Adipocyte (in vitro differentiated cells): ENCODE data around the gene STK17B.

ENCODE experiments used
- DNase-seq: peaks from one replicate; pipeline ENCODE4 v3.0.0-alpha.2; 2015; ENCODE audit warnings: low read depth
- H3K27me3 ChIP-seq: replicated peaks from 2 replicates; pipeline ENCODE4 v1.7.0; 2013; ENCODE audit warnings: mild to moderate bottlenecking, low read length, moderate library complexity; ENCODE audit not compliant: control insufficient read depth, insufficient read depth
- H3K36me3 ChIP-seq: 2 replicates; pipeline ENCODE4 v1.7.0; 2013; ENCODE audit warnings: low read length, mild to moderate bottlenecking, moderate library complexity; ENCODE audit not compliant: control insufficient read depth, insufficient read depth, severe bottlenecking
- H3K4me1 ChIP-seq: 2 replicates; pipeline ENCODE4 v1.7.0; 2013; ENCODE audit warnings: mild to moderate bottlenecking, low read length, moderate library complexity; ENCODE audit not compliant: control insufficient read depth, insufficient read depth
- H3K4me3 ChIP-seq: 2 replicates; pipeline ENCODE4 v1.7.0; 2013; ENCODE audit warnings: mild to moderate bottlenecking, low read length, moderate library complexity
- H3K9ac ChIP-seq: 2 replicates; pipeline ENCODE4 v1.7.0; 2013; ENCODE audit warnings: mild to moderate bottlenecking, low read length, moderate library complexity
- H3K9me3 ChIP-seq: 2 replicates; pipeline ENCODE4 v1.7.0; 2013; ENCODE audit warnings: mild to moderate bottlenecking, low read length, moderate library complexity; ENCODE audit not compliant: control insufficient read depth

Gene STK17B

GRCh38 chr2:196155575-196155974, 15.8 kb downstream of the STK17B start:
- H3K4me3 ChIP-seq: no peak overlapping the region
- no peaks in the 10 kb centered on the region for H3K27me3 ChIP-seq
- no peak for DNase-seq
- peaks cover 15% of the 10 kb centered on the region for H3K4me1 ChIP-seq
- no peak overlapping the region for H3K9ac ChIP-seq
- peaks cover 88% of the 10 kb centered on the region for H3K36me3 ChIP-seq
- H3K9me3 ChIP-seq: no peaks in the 10 kb centered on the region

GRCh38 chr2:196153480-196153879, 17.9 kb downstream of the STK17B start:
- H3K27me3 ChIP-seq: no peaks in the 10 kb centered on the region
- H3K4me3 ChIP-seq: no peak overlapping the region
- no peaks in the 10 kb centered on the region for H3K4me1 ChIP-seq
- no peak for DNase-seq
- H3K36me3 ChIP-seq: peaks cover 94% of the 10 kb centered on the region
- H3K9me3 ChIP-seq: no peaks in the 10 kb centered on the region
- H3K9ac ChIP-seq: no peak overlapping the region

- H3K9me3 ChIP-seq: no peaks in the 10 kb centered on the region
- H3K36me3 ChIP-seq: peaks cover 97% of the 10 kb centered on the region
- peaks cover under 1% of the 10 kb centered on the region for H3K4me1 ChIP-seq
- no peak for DNase-seq
- no peak overlapping the region for H3K9ac ChIP-seq
- no peaks in the 10 kb centered on the region for H3K27me3 ChIP-seq
- no peak overlapping the region for H3K4me3 ChIP-seq
These were observed 21.4 kb downstream of the STK17B start for GRCh38 chr2:196149948-196150347.

GRCh38 chr2:196148736-196149135, 22.6 kb downstream of the STK17B start:
- Histone ChIP-seq H3K4me1 (peaks cover 5% of the 10 kb centered on the region), H3K36me3 (peaks cover 94% of the 10 kb centered on the region), H3K9ac (no peak overlapping the region), H3K9me3 (no peaks in the 10 kb centered on the region), H3K27me3 (no peaks in the 10 kb centered on the region), H3K4me3 (no peak overlapping the region)
- no peak for DNase-seq

GRCh38 chr2:196145256-196145655, 26.1 kb downstream of the STK17B start:
- Histone ChIP-seq H3K4me1 (peaks cover 20% of the 10 kb centered on the region), H3K9me3 (no peaks in the 10 kb centered on the region), H3K27me3 (no peaks in the 10 kb centered on the region), H3K36me3 (peaks cover 88% of the 10 kb centered on the region), H3K4me3 (no peak overlapping the region), H3K9ac (no peak overlapping the region)
- no peak for DNase-seq

GRCh38 chr2:196144513-196145126, 26.8 kb downstream of the STK17B start:
- no peak overlapping the region for H3K9ac ChIP-seq
- peaks cover 20% of the 10 kb centered on the region for H3K4me1 ChIP-seq
- no peak for DNase-seq
- H3K4me3 ChIP-seq: no peak overlapping the region
- H3K36me3 ChIP-seq: peaks cover 88% of the 10 kb centered on the region
- no peaks in the 10 kb centered on the region for H3K27me3 ChIP-seq
- no peaks in the 10 kb centered on the region for H3K9me3 ChIP-seq

GRCh38 chr2:196143730-196144131, 27.6 kb downstream of the STK17B start:
- Histone ChIP-seq H3K36me3 (peaks cover 89% of the 10 kb centered on the region), H3K27me3 (no peaks in the 10 kb centered on the region), H3K4me1 (peaks cover 20% of the 10 kb centered on the region), H3K9ac (no peak overlapping the region), H3K4me3 (no peak overlapping the region), H3K9me3 (no peaks in the 10 kb centered on the region)
- no peak for DNase-seq

- H3K27me3 ChIP-seq: no peaks in the 10 kb centered on the region
- peak; percentile 30 for DNase-seq
- H3K9ac ChIP-seq: peak overlapping the region; percentile 64
- H3K36me3 ChIP-seq: peaks cover 89% of the 10 kb centered on the region
- H3K4me3 ChIP-seq: peak overlapping the region; percentile 30
- no peaks in the 10 kb centered on the region for H3K9me3 ChIP-seq
- H3K4me1 ChIP-seq: peaks cover 23% of the 10 kb centered on the region
These were observed 28.6 kb downstream of the STK17B start for GRCh38 chr2:196142825-196143224.

GRCh38 chr2:196140213-196140612, 31.2 kb downstream of the STK17B start:
- Histone ChIP-seq H3K4me3 (no peak overlapping the region), H3K9me3 (no peaks in the 10 kb centered on the region), H3K27me3 (no peaks in the 10 kb centered on the region), H3K9ac (no peak overlapping the region), H3K4me1 (peaks cover 35% of the 10 kb centered on the region), H3K36me3 (peaks cover 86% of the 10 kb centered on the region)
- no peak for DNase-seq

- H3K4me3 ChIP-seq: no peak overlapping the region
These were observed 34.1 kb downstream of the STK17B start for GRCh38 chr2:196137271-196137670.

GRCh38 chr2:196136151-196136550, 35.2 kb downstream of the STK17B start:
- Histone ChIP-seq H3K36me3 (peaks cover 86% of the 10 kb centered on the region), H3K9me3 (peaks cover 15% of the 10 kb centered on the region), H3K4me1 (peaks cover 34% of the 10 kb centered on the region)

More at GRCh38 chr2:196137271-196137670, 34.1 kb downstream of the STK17B start:
- peaks cover 97% of the 10 kb centered on the region for H3K36me3 ChIP-seq
- H3K9me3 ChIP-seq: peaks cover 12% of the 10 kb centered on the region
- no peaks in the 10 kb centered on the region for H3K27me3 ChIP-seq
- no peak for DNase-seq
- H3K9ac ChIP-seq: no peak overlapping the region
- peaks cover 26% of the 10 kb centered on the region for H3K4me1 ChIP-seq

More at GRCh38 chr2:196136151-196136550, 35.2 kb downstream of the STK17B start:
- no peak overlapping the region for H3K9ac ChIP-seq
- DNase-seq: no peak
- H3K27me3 ChIP-seq: no peaks in the 10 kb centered on the region
- H3K4me3 ChIP-seq: no peak overlapping the region
